RKO (cell line): ENCODE data around the gene PPP1R10.

Source experiments
- DNase-seq: peaks from one replicate; pipeline ENCODE4 v3.0.0-alpha.2; 2016; ENCODE audit warnings: low spot score

Gene PPP1R10

DNA sequence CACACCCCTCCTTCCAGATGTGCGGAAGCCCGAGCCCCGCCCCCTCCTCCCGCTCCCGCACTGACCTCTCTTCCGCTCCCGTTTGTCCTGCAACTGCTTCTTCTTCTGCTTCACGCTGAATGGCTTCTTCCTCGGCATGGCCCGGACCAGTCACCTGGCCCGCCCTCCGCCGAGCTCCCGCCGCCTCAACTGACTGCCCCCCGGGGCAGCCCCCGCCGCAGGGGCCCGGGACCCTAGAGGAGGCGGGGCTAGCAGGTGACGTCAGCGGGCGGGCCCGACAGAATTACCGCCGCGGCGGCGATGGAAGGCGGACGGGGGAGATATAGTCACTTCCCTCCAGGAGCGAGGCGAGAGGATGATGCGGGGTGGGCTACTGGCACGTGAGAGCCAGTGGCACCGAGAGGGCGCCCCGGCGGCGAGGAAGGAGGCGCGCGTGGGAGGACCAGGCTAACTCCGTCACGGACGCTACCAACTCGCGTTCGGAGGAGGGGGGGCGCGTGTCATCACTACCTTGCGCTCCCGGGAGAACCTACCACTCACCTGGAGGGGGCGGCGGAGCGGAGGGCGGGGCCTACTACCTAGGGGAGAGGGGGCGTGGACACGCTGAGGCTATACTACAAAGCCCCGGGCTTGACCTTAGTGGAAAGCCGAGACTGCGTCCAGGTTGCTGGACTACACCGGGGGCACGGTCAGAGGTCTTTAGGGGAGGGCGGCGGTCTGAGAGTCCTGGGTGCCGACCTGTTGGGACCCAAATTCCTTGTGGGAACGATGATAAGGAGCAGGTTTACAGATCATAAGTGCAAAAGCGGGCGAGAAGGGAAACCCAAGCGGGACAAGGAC is 60.8 kb downstream of the PPP1R10 start, which contains the start of gene GNL1:
Gene GNL1, minus strand, starts transcription at position 424 of the 840 bp plus-strand sequence. Its CDS starts 286 bp downstream, at position 138.
- DNase-seq: peak; percentile 87

DNA sequence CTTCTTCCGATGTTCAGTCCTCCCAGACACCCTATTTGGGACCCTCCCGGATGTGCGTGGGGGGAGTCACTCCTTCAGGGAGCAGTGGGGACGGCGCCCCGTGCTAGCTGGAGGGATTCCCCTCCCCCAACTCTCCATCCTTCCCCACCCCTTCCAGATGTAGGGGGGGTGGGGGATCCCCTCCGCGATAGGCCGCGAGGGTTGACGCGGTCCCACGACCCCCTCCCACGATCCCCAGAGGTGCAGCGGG is 61.3 kb downstream of the PPP1R10 start:
- no peak for DNase-seq

DNA sequence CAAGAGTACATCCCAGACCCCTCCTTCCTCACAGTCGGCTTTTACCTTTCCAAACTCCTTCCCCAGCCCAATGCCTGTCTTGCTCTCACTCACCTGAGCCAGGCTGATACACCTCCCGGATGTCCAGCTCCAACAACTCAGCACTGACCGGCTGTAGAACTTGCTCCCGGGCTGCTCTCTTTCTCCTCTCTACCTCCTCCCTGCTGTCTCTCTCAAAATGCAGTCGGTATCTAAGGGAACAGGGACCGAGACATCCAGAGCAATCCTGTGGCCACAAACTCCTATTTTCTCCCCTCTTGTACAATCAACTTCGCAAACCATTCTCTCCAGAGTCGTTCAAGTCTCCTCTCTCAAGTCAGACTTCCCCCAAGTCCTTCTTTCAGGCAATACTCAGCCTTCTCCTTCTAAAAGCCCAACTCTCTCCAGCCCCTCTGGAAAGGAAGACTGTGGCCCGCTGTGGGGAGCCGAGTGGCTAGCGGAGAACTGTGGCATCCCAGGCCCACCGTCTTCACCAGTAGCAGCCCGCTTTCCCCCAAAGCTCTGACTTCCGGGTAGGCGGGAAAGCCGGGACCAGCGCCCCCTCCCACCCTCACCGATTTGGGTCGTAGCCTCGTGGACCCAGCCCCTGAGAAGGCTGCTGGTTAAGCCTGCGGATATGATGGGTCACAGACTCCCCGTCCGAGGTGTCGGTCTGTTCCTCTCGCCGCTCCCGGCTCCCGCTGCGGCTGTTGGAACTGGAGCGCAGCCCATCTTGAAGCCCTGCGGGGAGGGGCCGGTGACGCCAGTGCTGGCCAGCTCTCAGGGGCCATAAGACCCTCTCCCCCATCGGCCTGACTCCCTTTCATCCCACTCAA is 61.9 kb downstream of the PPP1R10 start:
- peak; percentile 40 for DNase-seq

DNA sequence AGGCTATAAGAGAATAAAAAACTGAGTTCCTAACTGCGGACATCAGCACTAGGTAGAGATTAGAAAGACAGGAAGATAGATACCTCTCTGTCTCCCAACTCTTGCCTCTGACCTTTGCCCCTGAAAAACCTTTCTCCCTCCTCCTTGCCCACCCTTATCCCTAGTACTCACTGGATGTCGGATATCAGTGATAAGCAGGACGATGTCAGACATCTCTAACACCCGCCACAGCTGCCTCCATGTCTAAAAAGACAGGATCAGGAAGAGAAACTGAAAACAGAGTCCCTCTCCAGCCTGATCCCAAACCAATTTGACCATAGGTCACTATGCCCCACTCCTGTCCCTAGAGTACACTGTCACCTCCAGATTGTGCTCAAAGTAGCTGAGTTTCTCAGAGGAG is 62.6 kb downstream of the PPP1R10 start:
- no peak for DNase-seq
